Cardiac fibroblast (primary cell): ENCODE data around the gene MCEMP1.

Experiments used
- DNase-seq, 2 donors: peaks; one replicate each; pipeline versions ENCODE4 v3.0.0 to v3.0.0-alpha.2; 2010; ENCODE audit warnings: low read depth in 2 of 2
- H3K4me3 ChIP-seq, 2 donors: replicated peaks in 1 of 2; 1 replicate in 1 of 2; 2 replicates in 1 of 2; pipeline ENCODE4 v1.5.1; 2011; ENCODE audit warnings: low read depth in 2 of 2, low read length in 2 of 2, mild to moderate bottlenecking in 2 of 2, moderate library complexity in 1 of 2
- CTCF ChIP-seq: IDR thresholded peaks from one replicate; pipeline ENCODE4 v1.5.1; 2011; ENCODE audit warnings: low read depth, mild to moderate bottlenecking, low read length, inconsistent platforms

The MCEMP1 gene

GRCh38 chr19:7705387-7706187 is 28.7 kb downstream of the MCEMP1 start:
- no peak for TF ChIP-seq CTCF
- H3K4me3 ChIP-seq, result no peak overlapping the region
- no peak for DNase-seq

- no peak for DNase-seq
- no peak for TF ChIP-seq CTCF
- no peak overlapping the region for H3K4me3 ChIP-seq
These were observed 29.5 kb downstream of the MCEMP1 start for GRCh38 chr19:7706188-7706954.

- no peak for DNase-seq
- H3K4me3 ChIP-seq, result no peak overlapping the region
- TF ChIP-seq CTCF, result no peak
These were observed 30.1 kb downstream of the MCEMP1 start for GRCh38 chr19:7706955-7707456.

- no peak overlapping the region for H3K4me3 ChIP-seq
- no peak for TF ChIP-seq CTCF
- DNase-seq, result no peak
These were observed 33.1 kb downstream of the MCEMP1 start for GRCh38 chr19:7709932-7710460.

- TF ChIP-seq CTCF, result no peak
- no peak overlapping the region for H3K4me3 ChIP-seq
- DNase-seq, result no peak
These were observed 33.7 kb downstream of the MCEMP1 start for GRCh38 chr19:7710616-7711015.

- no peak for DNase-seq
- H3K4me3 ChIP-seq, result no peak overlapping the region
- TF ChIP-seq CTCF, result no peak
These were observed 38.8 kb downstream of the MCEMP1 start for GRCh38 chr19:7715671-7716070.
